Smooth muscle cell (in vitro differentiated cells): Measurements from ENCODE around the gene PDLIM4. TPM values are rescaled to one million over a fixed set of nuclear protein-coding genes. Genes with fewer than 3 reads are reported as not detected.
A peak's percentile ranks its signal among the peaks of the same experiment; 100 is the strongest.

Experiments used
- DNase-seq: peaks from one replicate; lab custom pipeline; 2025; ENCODE audit not compliant: unreplicated experiment; lab: John Stamatoyannopoulos, UW
- H2AFZ ChIP-seq: fragments of 200-600 bp; sonication (generic); 2 replicates; pipeline ENCODE4 v1.6.0; 2016; ENCODE audit warnings: antibody characterized with exemption, low read depth, mild to moderate bottlenecking
- H3F3A ChIP-seq: fragments of 200-600 bp; sonication (generic); 2 replicates; pipeline ENCODE4 v1.6.0; 2017; ENCODE audit warnings: antibody characterized with exemption, low read depth
- H3K27ac ChIP-seq: fragments of 200-600 bp; sonication (generic); 2 replicates; pipeline ENCODE4 v1.5.1; 2016; ENCODE audit warnings: low read depth, mild to moderate bottlenecking
- H3K27me3 ChIP-seq: fragments of 200-600 bp; sonication (generic); 2 replicates; pipeline ENCODE4 v1.6.1; 2016; ENCODE audit warnings: low read depth, mild to moderate bottlenecking
- H3K36me3 ChIP-seq: fragments of 200-600 bp; sonication (generic); 2 replicates; pipeline ENCODE4 v1.5.1; 2016; ENCODE audit warnings: low read depth
- H3K4me1 ChIP-seq: fragments of 200-600 bp; sonication (generic); 2 replicates; pipeline ENCODE4 v1.5.1; 2016; ENCODE audit warnings: low read depth
- H3K4me2 ChIP-seq: fragments of 200-600 bp; sonication (generic); 2 replicates; pipeline ENCODE4 v1.6.0; 2016; ENCODE audit warnings: mild to moderate bottlenecking
- H3K4me3 ChIP-seq: fragments of 200-600 bp; sonication (generic); 2 replicates; pipeline ENCODE4 v1.5.1; 2016; ENCODE audit warnings: mild to moderate bottlenecking
- H3K79me2 ChIP-seq: fragments of 200-600 bp; sonication (generic); 2 replicates; pipeline ENCODE4 v1.6.0; 2016; ENCODE audit warnings: low read depth, mild to moderate bottlenecking
- H3K9ac ChIP-seq: fragments of 200-600 bp; sonication (generic); 2 replicates; pipeline ENCODE4 v1.6.0; 2016; ENCODE audit warnings: low read depth
- H3K9me3 ChIP-seq: fragments of 200-600 bp; sonication (generic); replicated peaks from 2 replicates; pipeline ENCODE4 v1.5.1; 2016; ENCODE audit warnings: low read depth
- H4K20me1 ChIP-seq: fragments of 200-600 bp; sonication (generic); 2 replicates; pipeline ENCODE4 v1.6.0; 2016; ENCODE audit warnings: low read depth
- CTCF ChIP-seq: fragments of 200-600 bp; sonication (generic); IDR thresholded peaks from 2 replicates; pipeline ENCODE4 v1.5.1; 2017; ENCODE audit warnings: borderline replicate concordance, mild to moderate bottlenecking, antibody characterized with exemption; ENCODE audit not compliant: insufficient read depth, poor library complexity, severe bottlenecking
- WGBS: methylation state at CpG from one replicate; pipeline ENCODE4 v1.1.7; 2016; ENCODE audit warnings: low lambda C conversion rate; 5-methylcytosine and 5-hydroxymethylcytosine counted together
- polyA plus RNA-seq: library from polyadenylated mRNA; unstranded; fragments of >200 nt; fragmentation: Nextera tagmentation; extraction: Ambion mirVana; gene quantifications from 2 replicates; pipeline ENCODE4 v1.2.1, GENCODE V29; 2016
- total RNA-seq: library from RNA; depleted of rRNA; stranded (reverse); fragments of >200 nt; gene quantifications from 2 replicates; pipeline ENCODE4 v1.2.3, GENCODE V29; 2014

Gene PDLIM4
- total and polyA plus RNA-seq, 2 experiments from 2014 or later = 93.8 to 275 TPM

- peaks cover 18% of the 10 kb centered on the region for H4K20me1 ChIP-seq
- no peaks in the 10 kb centered on the region for H3K36me3 ChIP-seq
- H3K27me3 ChIP-seq = no peaks in the 10 kb centered on the region
- TF ChIP-seq CTCF = no peak
- H3K9me3 ChIP-seq = no peaks in the 10 kb centered on the region
- DNase-seq = no peak
- H3K4me1 ChIP-seq = peaks cover 26% of the 10 kb centered on the region
- H3K4me2 ChIP-seq = peak overlapping the region; percentile 92
- H3K9ac ChIP-seq = no peak overlapping the region
- H2AFZ ChIP-seq = peak overlapping the region; percentile 76
- peak overlapping the region; percentile 98 for H3K27ac ChIP-seq
- peaks cover 16% of the 10 kb centered on the region for H3K79me2 ChIP-seq
- peaks cover 11% of the 10 kb centered on the region for H3F3A ChIP-seq
- peak overlapping the region; percentile 75 for H3K4me3 ChIP-seq
- 91% methylated on average over 6 of the region's 6 CpGs for WGBS
These were observed 739 bp upstream of the PDLIM4 start for GRCh38 chr5:132256783-132257130.

DNA sequence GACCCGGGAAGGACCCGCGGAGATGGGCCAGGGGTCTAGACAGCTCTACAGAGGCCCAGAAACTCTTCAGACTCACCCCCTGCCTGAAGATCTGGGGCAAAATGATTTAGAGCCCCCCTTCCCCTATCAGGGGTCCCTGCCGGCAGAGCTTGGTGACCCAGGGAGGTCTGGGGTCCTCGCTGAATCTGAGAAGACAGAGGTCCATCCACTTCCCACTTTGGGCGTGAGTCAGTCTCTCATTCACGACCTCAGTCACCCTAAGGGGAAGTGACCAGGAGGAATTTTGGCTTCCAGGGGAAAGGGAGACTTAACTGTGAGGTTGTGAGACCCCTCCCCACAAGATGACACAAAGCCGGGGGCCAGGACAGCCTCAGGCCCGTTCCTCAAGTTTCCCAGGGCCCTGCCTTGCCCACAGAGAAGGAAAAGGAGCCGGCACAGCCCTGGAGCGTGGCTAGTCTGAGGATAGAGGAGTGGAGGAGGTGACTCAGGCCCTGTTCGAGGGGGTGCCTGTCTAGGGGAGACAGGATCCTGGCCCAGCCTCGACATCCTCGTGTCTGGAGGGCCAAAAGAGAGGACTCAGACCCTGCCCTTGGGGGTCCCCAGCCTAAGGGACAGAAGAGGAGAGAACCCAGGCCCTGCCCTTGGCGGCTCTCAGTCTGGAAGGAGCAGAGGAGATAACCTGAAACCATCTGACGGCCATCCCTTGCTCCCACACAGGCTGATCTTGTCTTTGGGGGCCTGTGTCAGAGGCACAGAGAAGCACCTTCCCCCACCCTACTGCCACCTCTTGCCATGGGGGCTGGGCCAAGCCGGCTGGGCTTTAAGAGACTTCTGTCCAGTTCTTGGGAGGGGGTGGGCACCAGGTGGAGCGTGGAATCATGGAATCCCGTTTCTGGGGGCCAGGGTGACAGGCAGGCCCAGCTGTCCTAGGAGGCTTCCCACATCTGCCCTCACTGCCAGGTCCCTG lies 889 bp downstream of the PDLIM4 start:
- no peak overlapping the region for H2AFZ ChIP-seq
- no peaks in the 10 kb centered on the region for H3K27me3 ChIP-seq

GRCh38 chr5:132259069-132259851 lies 1.8 kb downstream of the PDLIM4 start:
- Histone ChIP-seq H3K27ac (peak overlapping the region; percentile 98), H3K4me3 (peak overlapping the region; percentile 75), H3K27me3 (no peaks in the 10 kb centered on the region), H3K9ac (peak overlapping the region; percentile 96), H3K36me3 (no peaks in the 10 kb centered on the region), H3K4me1 (peaks cover 27% of the 10 kb centered on the region), H4K20me1 (peaks cover 38% of the 10 kb centered on the region), H3K9me3 (no peaks in the 10 kb centered on the region), H3K79me2 (peaks cover 19% of the 10 kb centered on the region), H3K4me2 (peak overlapping the region; percentile 92), H3F3A (peaks cover 11% of the 10 kb centered on the region), H2AFZ (no peak overlapping the region)
- no peak for TF ChIP-seq CTCF
- peak; percentile 78 for DNase-seq
- 18% methylated on average over 22 of the region's 24 CpGs for WGBS

More for the DNA sequence above, 889 bp downstream of the PDLIM4 start:
- peak overlapping the region; percentile 75 for H3K4me3 ChIP-seq
- peak overlapping the region; percentile 98 for H3K27ac ChIP-seq
- 29% methylated on average over 19 of the region's 19 CpGs for WGBS
- peak overlapping the region; percentile 96 for H3K9ac ChIP-seq
- no peaks in the 10 kb centered on the region for H3K9me3 ChIP-seq
- TF ChIP-seq CTCF = no peak
- no peaks in the 10 kb centered on the region for H3K36me3 ChIP-seq
- peaks cover 11% of the 10 kb centered on the region for H3F3A ChIP-seq
- peaks cover 26% of the 10 kb centered on the region for H3K4me1 ChIP-seq
- peaks cover 33% of the 10 kb centered on the region for H4K20me1 ChIP-seq
- peak overlapping the region; percentile 92 for H3K4me2 ChIP-seq
- H3K79me2 ChIP-seq = peaks cover 19% of the 10 kb centered on the region
- DNase-seq = peak; percentile 55
